HL-60 (cell line): ENCODE measurements around the gene GFRA1.

Experiments
- DNase-seq, 2 experiments: peaks; one replicate each; pipeline ENCODE4 v3.0.0-alpha.2; 2010 to 2020; ENCODE audit warnings: low read depth in 1 of 2, low spot score in 1 of 2
- H3K27ac ChIP-seq: fragments of 250-450 bp; sonication (Bioruptor Pico); replicated peaks from 2 replicates; pipeline ENCODE4 v1.5.1; 2020; ENCODE audit warnings: mild to moderate bottlenecking, moderate library complexity
- H3K27me3 ChIP-seq: fragments of 250-450 bp; sonication (Bioruptor Pico); 2 replicates; pipeline ENCODE4 v1.5.1; 2021; ENCODE audit warnings: mild to moderate bottlenecking, moderate library complexity; ENCODE audit not compliant: insufficient read depth, poor library complexity, severe bottlenecking
- H3K4me3 ChIP-seq: replicated peaks from 2 replicates; pipeline ENCODE4 v1.5.1; 2011; ENCODE audit warnings: mild to moderate bottlenecking, control low read depth, low read length; ENCODE audit not compliant: insufficient read depth
- GABPA ChIP-seq: IDR thresholded peaks from 2 replicates; pipeline ENCODE4 v1.6.1; 2012; ENCODE audit warnings: low read depth
- POLR2AphosphoS5 ChIP-seq: IDR thresholded peaks from 2 replicates; pipeline ENCODE4 v1.6.1; 2012; ENCODE audit warnings: low read depth
- REST ChIP-seq: IDR thresholded peaks from 2 replicates; pipeline ENCODE4 v1.6.1; 2012; ENCODE audit warnings: low read depth; ENCODE audit not compliant: insufficient replicate concordance
- SPI1 ChIP-seq: IDR thresholded peaks from 2 replicates; pipeline ENCODE4 v1.6.1; 2012; ENCODE audit warnings: low read depth, mild to moderate bottlenecking, borderline replicate concordance
- TF ChIP-seq, protein P1 (sequence below): IDR thresholded peaks from one replicate; pipeline ENCODE4 v1.5.1; 2011; ENCODE audit warnings: low read length, control low read depth, inconsistent platforms; ENCODE audit not compliant: insufficient read depth

GFRA1 gene

DNA sequence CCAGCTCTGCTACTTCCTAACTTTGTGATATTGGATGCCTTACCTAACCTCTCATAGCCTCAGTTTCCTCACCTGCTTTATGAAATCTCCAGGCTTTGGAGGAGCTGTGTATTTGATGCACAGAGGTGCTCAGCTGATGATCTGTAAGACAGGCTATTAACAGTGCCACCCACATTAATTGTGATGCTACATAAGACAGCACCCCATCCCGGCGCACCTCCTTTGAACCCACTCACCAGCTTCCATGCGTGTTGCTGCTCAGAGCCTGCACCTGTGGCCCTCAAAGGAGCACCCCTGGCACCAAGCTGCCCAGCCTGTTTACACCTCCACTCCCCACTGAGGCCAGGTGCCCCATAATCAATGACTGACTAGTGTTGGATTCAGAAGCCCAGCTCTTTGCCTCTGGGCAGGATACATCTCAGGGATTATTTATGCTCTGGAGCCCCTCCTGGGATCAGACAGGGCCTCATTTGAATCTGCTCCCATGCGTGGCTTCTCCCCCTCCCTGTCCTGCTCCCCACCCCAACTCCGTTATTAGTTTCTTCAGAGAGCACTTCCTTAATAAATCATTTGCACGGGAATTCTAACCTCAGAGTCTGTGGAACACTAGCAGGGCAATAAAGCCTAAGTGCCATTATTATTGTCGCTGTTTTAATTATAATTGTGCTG, 87.7 kb downstream of the GFRA1 start:
- H3K27me3 ChIP-seq, result no peaks in the 10 kb centered on the region
- no peak for DNase-seq
- H3K4me3 ChIP-seq, result no peak overlapping the region
- TF ChIP-seq, protein P1, sequence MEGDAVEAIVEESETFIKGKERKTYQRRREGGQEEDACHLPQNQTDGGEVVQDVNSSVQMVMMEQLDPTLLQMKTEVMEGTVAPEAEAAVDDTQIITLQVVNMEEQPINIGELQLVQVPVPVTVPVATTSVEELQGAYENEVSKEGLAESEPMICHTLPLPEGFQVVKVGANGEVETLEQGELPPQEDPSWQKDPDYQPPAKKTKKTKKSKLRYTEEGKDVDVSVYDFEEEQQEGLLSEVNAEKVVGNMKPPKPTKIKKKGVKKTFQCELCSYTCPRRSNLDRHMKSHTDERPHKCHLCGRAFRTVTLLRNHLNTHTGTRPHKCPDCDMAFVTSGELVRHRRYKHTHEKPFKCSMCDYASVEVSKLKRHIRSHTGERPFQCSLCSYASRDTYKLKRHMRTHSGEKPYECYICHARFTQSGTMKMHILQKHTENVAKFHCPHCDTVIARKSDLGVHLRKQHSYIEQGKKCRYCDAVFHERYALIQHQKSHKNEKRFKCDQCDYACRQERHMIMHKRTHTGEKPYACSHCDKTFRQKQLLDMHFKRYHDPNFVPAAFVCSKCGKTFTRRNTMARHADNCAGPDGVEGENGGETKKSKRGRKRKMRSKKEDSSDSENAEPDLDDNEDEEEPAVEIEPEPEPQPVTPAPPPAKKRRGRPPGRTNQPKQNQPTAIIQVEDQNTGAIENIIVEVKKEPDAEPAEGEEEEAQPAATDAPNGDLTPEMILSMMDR, result no peak
- no peak for TF ChIP-seq POLR2AphosphoS5
- TF ChIP-seq REST, result no peak
- no peak for TF ChIP-seq SPI1
- no peak for TF ChIP-seq GABPA
- H3K27ac ChIP-seq, result no peak overlapping the region

DNA sequence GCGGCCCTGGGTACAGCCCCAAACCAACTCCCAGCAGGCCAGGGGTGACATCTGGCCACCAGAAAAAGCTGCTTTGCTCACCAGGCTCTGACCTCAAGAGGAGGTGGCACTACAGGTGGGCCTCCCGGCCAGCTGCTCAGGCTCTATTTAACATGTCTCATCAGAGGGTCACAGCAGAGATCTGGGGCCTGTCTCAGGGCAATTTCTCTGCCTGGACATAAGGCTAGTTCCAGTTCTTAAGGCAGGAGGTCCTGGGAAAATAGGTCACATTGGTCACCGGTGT, 88.6 kb downstream of the GFRA1 start:
- Histone ChIP-seq H3K27ac (no peak overlapping the region), H3K27me3 (no peaks in the 10 kb centered on the region), H3K4me3 (no peak overlapping the region)
- no peak for DNase-seq
- TF ChIP-seq REST, result no peak
- TF ChIP-seq, protein P1, result no peak
- TF ChIP-seq POLR2AphosphoS5, result no peak
- no peak for TF ChIP-seq GABPA
- no peak for TF ChIP-seq SPI1

GRCh38 chr10:116183733-116184511, 89.1 kb downstream of the GFRA1 start:
- no peaks in the 10 kb centered on the region for H3K27me3 ChIP-seq
- DNase-seq, result no peak
- TF ChIP-seq REST (peak; percentile 79), GABPA (no peak)
- TF ChIP-seq, protein P1, result no peak
- no peak overlapping the region for H3K4me3 ChIP-seq
- H3K27ac ChIP-seq, result no peak overlapping the region
